ENCODE results near the gene CNGB1. TPM values are rescaled to one million over a fixed set of nuclear protein-coding genes. Genes with fewer than 3 reads are reported as not detected.

The CNGB1 gene
- total and polyA plus RNA-seq, 7 experiments from 2014 or later, result not detected

DNA sequence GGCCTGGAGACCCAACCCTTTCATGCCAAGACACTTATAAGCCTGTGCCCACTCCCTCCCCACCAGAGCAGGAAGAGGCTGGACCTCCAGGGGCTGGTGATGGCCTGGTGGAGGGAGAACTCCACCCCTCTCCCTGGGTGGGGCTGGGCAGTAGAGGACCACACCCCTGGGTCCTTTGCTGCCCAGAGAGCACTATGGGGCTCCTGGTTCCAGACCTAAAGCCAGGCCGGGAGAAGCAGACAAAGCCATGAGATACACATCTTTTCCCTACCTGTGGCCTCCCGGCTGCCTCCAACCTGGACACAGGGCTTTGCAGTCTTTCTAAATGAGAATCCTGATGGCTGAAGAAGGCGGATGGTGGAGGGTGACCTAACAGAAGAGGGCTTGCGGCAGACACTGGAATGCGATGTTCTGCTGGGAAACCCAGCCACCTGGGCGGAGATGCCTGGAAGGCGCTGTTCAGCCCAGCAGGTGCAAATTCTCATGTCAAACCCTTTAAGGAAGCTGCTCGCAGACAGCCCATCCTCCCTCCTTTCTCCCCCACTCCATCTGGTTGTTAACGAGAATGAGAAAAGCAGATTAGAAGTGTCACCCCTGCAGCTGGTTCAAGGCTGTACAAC, 124.7 kb downstream of the CNGB1 start:
- Histone ChIP-seq H3K4me3 (ENCODE audit: low read length) (no peak overlapping the region), H3K36me3 (ENCODE audit: control insufficient read depth in 2 of 3, insufficient read depth in 3 of 3, low read length in 3 of 3) (no peaks in the 10 kb centered on the region), H3K4me1 (ENCODE audit: control insufficient read depth in 2 of 2, insufficient read depth in 2 of 2, low read length in 2 of 2) (no peaks in the 10 kb centered on the region), H3K27ac (ENCODE audit: low read depth, low read length) (no peak overlapping the region), H3K27me3 (ENCODE audit: control insufficient read depth in 2 of 2, insufficient read depth in 2 of 2, low read length in 2 of 2) (no peaks in the 10 kb centered on the region), H3K9me3 (ENCODE audit: control insufficient read depth in 2 of 3, low read length in 3 of 3) (no peaks in the 10 kb centered on the region)
- Mint-ChIP-seq H3K27ac (peak overlapping the region in 1 of 9 donors; percentile 36), H3K36me3 (no peaks in the 10 kb centered on the region), H3K9me3 (peaks cover 0 to 2% (median 0%) of the 10 kb centered on the region in 11 donors), H3K27me3 (peaks cover 0 to 10% (median 0%) of the 10 kb centered on the region in 5 donors), H3K4me1 (peaks cover 0 to 12% (median 5%) of the 10 kb centered on the region in 7 donors), H3K4me3 (no peak overlapping the region)
- DNase-seq (no peak), ATAC-seq (no peak)
- ChIA-PET CTCF (interaction anchor here (0.6 kb wide), 1 partner anchor 12 kb away, joined by 3 read pairs; no protein-coding TSS in a partner anchor), POLR2A (no interaction called here)
- intact Hi-C loops (cut with micrococcal nuclease), result no loop called here

DNA sequence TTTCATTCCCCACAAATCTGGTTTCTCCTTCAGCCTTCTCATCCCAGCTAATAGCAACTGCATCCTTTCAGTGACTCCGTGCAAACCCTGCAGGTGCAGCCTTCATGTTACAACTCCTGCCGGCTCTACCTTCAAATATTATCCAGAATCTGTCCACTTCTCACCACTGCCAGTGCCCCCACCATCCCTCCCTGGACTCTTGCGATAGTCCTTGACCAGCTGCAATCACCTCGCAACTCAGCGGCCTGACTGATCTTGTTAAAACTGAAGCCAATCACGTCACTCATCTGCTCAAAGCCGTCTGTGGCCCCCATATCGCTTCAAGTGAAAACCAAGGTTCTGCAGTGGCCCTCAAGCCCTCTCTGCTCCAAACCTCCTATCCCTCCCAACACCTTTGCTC, 125.8 kb downstream of the CNGB1 start:
- intact Hi-C loops (cut with micrococcal nuclease), result no loop called here
- CTCF ChIA-PET, result no interaction called here
- no peaks in the 10 kb centered on the region for H3K36me3 Mint-ChIP-seq

DNA sequence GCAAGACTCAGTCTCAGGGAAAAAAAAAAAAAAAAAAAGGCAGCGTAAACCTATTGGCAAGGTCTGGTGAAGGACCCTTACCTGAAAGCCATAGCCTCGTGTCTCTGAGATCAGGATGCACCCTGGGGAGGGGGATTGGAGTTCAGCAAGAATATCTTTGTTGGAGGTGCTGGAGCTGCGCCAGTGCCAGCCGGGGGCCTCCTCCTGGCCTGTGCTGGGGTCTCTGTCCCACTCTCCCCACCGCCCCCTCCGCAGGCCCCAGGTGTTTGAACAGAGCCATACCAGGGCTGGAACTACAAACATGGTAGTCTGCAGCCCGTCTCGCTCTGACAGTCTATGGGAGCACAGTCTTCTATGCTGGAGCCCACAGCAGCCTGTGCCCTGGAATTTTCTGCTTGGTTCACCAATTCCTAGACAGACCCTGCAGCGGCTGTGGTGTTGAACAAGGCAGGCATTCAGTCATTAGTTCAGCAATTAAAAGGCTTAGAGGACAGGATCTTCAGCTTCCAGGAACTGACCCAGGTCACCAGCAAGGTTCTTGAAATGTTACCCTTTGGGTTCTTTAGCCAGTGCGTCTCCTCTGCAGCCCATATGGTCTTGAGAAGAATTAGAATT, 126.4 kb downstream of the CNGB1 start:
- Mint-ChIP-seq H3K9me3 (no peaks in the 10 kb centered on the region), H3K4me3 (no peak overlapping the region), H3K27me3 (peaks cover 0 to 13% (median 0%) of the 10 kb centered on the region in 5 donors), H3K4me1 (peaks cover 0 to 12% (median 5%) of the 10 kb centered on the region in 7 donors), H3K27ac (no peak overlapping the region), H3K36me3 (no peaks in the 10 kb centered on the region)
- DNase-seq (no peak), ATAC-seq (no peak)
- ChIA-PET CTCF (no interaction called here), POLR2A (no interaction called here)
- Histone ChIP-seq H3K27me3 (ENCODE audit: control insufficient read depth in 2 of 2, insufficient read depth in 2 of 2, low read length in 2 of 2) (no peaks in the 10 kb centered on the region), H3K9me3 (ENCODE audit: control insufficient read depth in 2 of 3, low read length in 3 of 3) (no peaks in the 10 kb centered on the region), H3K27ac (ENCODE audit: low read depth, low read length) (no peak overlapping the region), H3K4me3 (ENCODE audit: low read length) (no peak overlapping the region), H3K36me3 (ENCODE audit: control insufficient read depth in 2 of 3, insufficient read depth in 3 of 3, low read length in 3 of 3) (no peaks in the 10 kb centered on the region), H3K4me1 (ENCODE audit: control insufficient read depth in 2 of 2, insufficient read depth in 2 of 2, low read length in 2 of 2) (no peaks in the 10 kb centered on the region)
- intact Hi-C loops (cut with micrococcal nuclease), result no loop called here

More for the DNA sequence above, 125.8 kb downstream of the CNGB1 start:
- no peak for DNase-seq
- no peaks in the 10 kb centered on the region for H3K9me3 ChIP-seq (ENCODE audit: control insufficient read depth in 2 of 3, low read length in 3 of 3)
- ATAC-seq, result no peak
- no peaks in the 10 kb centered on the region for H3K27me3 ChIP-seq (ENCODE audit: control insufficient read depth in 2 of 2, insufficient read depth in 2 of 2, low read length in 2 of 2)
- Mint-ChIP-seq H3K27ac (peak overlapping the region in 2 of 9 donors; percentile 11 to 25), H3K9me3 (no peaks in the 10 kb centered on the region), H3K4me3 (no peak overlapping the region), H3K4me1 (peaks cover 0 to 12% (median 5%) of the 10 kb centered on the region in 7 donors), H3K27me3 (peaks cover 0 to 10% (median 0%) of the 10 kb centered on the region in 5 donors)
- POLR2A ChIA-PET, result no interaction called here
- no peak overlapping the region for H3K27ac ChIP-seq (ENCODE audit: low read depth, low read length)
- H3K4me3 ChIP-seq (ENCODE audit: low read length), result no peak overlapping the region
- H3K4me1 ChIP-seq (ENCODE audit: control insufficient read depth in 2 of 2, insufficient read depth in 2 of 2, low read length in 2 of 2), result no peaks in the 10 kb centered on the region
- H3K36me3 ChIP-seq (ENCODE audit: control insufficient read depth in 2 of 3, insufficient read depth in 3 of 3, low read length in 3 of 3), result no peaks in the 10 kb centered on the region

DNA sequence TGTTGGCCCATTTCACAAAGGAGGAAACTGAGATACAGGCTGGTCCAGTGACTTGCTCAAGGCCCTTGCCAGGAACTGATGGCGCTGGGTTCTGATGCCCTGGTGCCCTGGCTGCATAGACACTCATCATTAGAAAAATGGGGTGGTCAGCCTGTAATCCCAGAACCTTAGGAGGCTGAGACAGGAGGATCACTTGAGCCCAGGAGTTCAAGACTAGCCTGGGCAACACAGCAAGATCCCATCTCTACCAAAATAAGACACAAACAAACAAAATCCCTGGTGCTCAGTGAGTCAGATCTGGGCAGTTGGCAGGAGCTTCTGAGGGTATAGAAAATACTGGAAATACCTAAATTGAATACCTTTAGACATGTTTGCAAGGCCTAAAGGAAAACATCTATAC, 127.5 kb downstream of the CNGB1 start:
- ChIA-PET POLR2A (no interaction called here), CTCF (no interaction called here)

DNA sequence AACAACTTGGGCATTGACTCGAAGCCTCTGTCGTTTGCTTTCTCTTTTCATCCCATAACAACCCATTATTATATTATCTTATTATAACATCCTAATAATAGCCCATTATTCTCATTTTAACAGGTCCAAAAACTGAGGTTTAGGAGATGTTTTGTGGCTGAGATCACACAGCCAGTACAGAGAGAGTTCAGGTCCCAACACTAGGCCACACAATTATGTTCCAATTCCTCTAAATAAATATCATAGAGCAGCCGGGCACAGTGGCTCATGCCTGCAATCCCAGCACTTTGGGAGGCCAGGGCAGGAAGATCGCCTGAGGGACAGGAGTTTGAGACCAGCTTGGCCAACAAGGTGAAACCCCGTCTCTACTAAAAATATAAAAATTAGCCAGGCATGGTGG, 128.3 kb downstream of the CNGB1 start:
- Mint-ChIP-seq H3K4me3 (no peak overlapping the region), H3K9me3 (no peaks in the 10 kb centered on the region), H3K4me1 (peaks cover 0 to 12% (median 5%) of the 10 kb centered on the region in 7 donors), H3K27me3 (peaks cover 0 to 10% (median 0%) of the 10 kb centered on the region in 5 donors), H3K36me3 (no peaks in the 10 kb centered on the region), H3K27ac (no peak overlapping the region)
- intact Hi-C loops (cut with micrococcal nuclease), result no loop called here
- Histone ChIP-seq H3K4me1 (ENCODE audit: control insufficient read depth in 2 of 2, insufficient read depth in 2 of 2, low read length in 2 of 2) (no peaks in the 10 kb centered on the region), H3K27me3 (ENCODE audit: control insufficient read depth in 2 of 2, insufficient read depth in 2 of 2, low read length in 2 of 2) (no peaks in the 10 kb centered on the region), H3K9me3 (ENCODE audit: control insufficient read depth in 2 of 3, low read length in 3 of 3) (no peaks in the 10 kb centered on the region), H3K36me3 (ENCODE audit: control insufficient read depth in 2 of 3, insufficient read depth in 3 of 3, low read length in 3 of 3) (no peaks in the 10 kb centered on the region), H3K4me3 (ENCODE audit: low read length) (no peak overlapping the region), H3K27ac (ENCODE audit: low read depth, low read length) (no peak overlapping the region)
- ChIA-PET POLR2A (no interaction called here), CTCF (no interaction called here)
- ATAC-seq (no peak), DNase-seq (no peak)

More for the DNA sequence above, 127.5 kb downstream of the CNGB1 start:
- H3K4me3 Mint-ChIP-seq, result no peak overlapping the region
- no peaks in the 10 kb centered on the region for H3K36me3 Mint-ChIP-seq
- ATAC-seq (no peak), DNase-seq (no peak)
- no peaks in the 10 kb centered on the region for H3K9me3 Mint-ChIP-seq
- H3K4me3 ChIP-seq (ENCODE audit: low read length), result no peak overlapping the region
- H3K4me1 ChIP-seq (ENCODE audit: control insufficient read depth in 2 of 2, insufficient read depth in 2 of 2, low read length in 2 of 2), result no peaks in the 10 kb centered on the region
- intact Hi-C loops (cut with micrococcal nuclease), result no loop called here
- no peaks in the 10 kb centered on the region for H3K36me3 ChIP-seq (ENCODE audit: control insufficient read depth in 2 of 3, insufficient read depth in 3 of 3, low read length in 3 of 3)
- H3K27ac Mint-ChIP-seq, result no peak overlapping the region
- no peaks in the 10 kb centered on the region for H3K9me3 ChIP-seq (ENCODE audit: control insufficient read depth in 2 of 3, low read length in 3 of 3)
- H3K27me3 Mint-ChIP-seq, result peaks cover 0 to 10% (median 0%) of the 10 kb centered on the region in 5 donors
- peaks cover 0 to 12% (median 5%) of the 10 kb centered on the region in 7 donors for H3K4me1 Mint-ChIP-seq
- H3K27me3 ChIP-seq (ENCODE audit: control insufficient read depth in 2 of 2, insufficient read depth in 2 of 2, low read length in 2 of 2), result no peaks in the 10 kb centered on the region
- H3K27ac ChIP-seq (ENCODE audit: low read depth, low read length), result no peak overlapping the region

DNA sequence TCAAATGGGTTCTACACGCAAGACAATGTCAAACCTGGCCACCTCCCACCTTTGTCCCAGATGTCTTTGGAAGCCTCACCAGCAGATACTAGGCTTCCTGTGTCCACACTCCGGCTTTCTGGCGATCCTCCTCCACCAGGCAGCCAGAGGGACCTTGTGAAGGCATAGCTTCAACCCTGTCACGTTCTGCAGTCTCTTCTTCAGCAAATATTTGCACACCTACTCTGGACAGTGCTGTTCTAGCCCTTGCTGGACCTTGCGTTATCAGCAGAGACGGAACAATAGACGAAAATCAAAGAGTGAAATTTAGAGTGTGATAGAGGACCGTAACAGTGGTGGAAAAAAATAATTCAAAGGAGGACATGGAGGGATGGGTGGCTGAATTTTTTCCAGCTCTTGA, 130.1 kb downstream of the CNGB1 start:
- ChIA-PET POLR2A (no interaction called here), CTCF (no interaction called here)
- Mint-ChIP-seq H3K4me3 (no peak overlapping the region), H3K27ac (no peak overlapping the region), H3K4me1 (peaks cover 0 to 7% (median 4%) of the 10 kb centered on the region in 7 donors), H3K9me3 (no peaks in the 10 kb centered on the region), H3K27me3 (peaks cover 0 to 13% (median 0%) of the 10 kb centered on the region in 5 donors), H3K36me3 (no peaks in the 10 kb centered on the region)
- H3K27ac ChIP-seq (ENCODE audit: low read depth, low read length), result no peak overlapping the region
- no peaks in the 10 kb centered on the region for H3K27me3 ChIP-seq (ENCODE audit: control insufficient read depth in 2 of 2, insufficient read depth in 2 of 2, low read length in 2 of 2)
- intact Hi-C loops (cut with micrococcal nuclease), result no loop called here
- ATAC-seq (no peak), DNase-seq (no peak)
- H3K4me3 ChIP-seq (ENCODE audit: low read length), result no peak overlapping the region
- H3K36me3 ChIP-seq (ENCODE audit: control insufficient read depth in 2 of 3, insufficient read depth in 3 of 3, low read length in 3 of 3), result no peaks in the 10 kb centered on the region
- H3K9me3 ChIP-seq (ENCODE audit: control insufficient read depth in 2 of 3, low read length in 3 of 3), result no peaks in the 10 kb centered on the region
- no peaks in the 10 kb centered on the region for H3K4me1 ChIP-seq (ENCODE audit: control insufficient read depth in 2 of 2, insufficient read depth in 2 of 2, low read length in 2 of 2)

DNA sequence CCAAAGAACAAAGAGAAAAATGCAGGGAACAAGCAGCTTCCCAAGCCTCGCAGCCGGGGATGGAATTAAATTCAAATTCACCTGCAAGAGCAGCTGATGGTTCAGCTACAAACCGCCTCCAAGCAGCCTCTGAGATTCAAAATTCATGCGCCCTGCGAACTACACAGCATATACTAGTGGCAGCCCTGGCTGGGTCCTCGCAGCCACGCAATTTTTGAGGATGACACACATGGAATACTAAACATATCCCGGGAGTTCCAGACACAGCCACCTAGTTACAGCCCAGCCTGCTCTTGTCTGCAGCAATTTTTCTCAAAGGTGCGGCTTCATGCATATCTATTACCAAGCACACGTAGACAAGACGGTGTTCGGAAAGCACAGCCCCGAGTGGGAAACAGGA, 132.8 kb downstream of the CNGB1 start:
- Histone ChIP-seq H3K4me1 (ENCODE audit: control insufficient read depth in 2 of 2, insufficient read depth in 2 of 2, low read length in 2 of 2) (no peaks in the 10 kb centered on the region), H3K27me3 (ENCODE audit: control insufficient read depth in 2 of 2, insufficient read depth in 2 of 2, low read length in 2 of 2) (no peaks in the 10 kb centered on the region), H3K9me3 (ENCODE audit: control insufficient read depth in 2 of 3, low read length in 3 of 3) (no peaks in the 10 kb centered on the region), H3K36me3 (ENCODE audit: control insufficient read depth in 2 of 3, insufficient read depth in 3 of 3, low read length in 3 of 3) (no peaks in the 10 kb centered on the region), H3K27ac (ENCODE audit: low read depth, low read length) (no peak overlapping the region), H3K4me3 (ENCODE audit: low read length) (no peak overlapping the region)
- Mint-ChIP-seq H3K4me1 (no peaks in the 10 kb centered on the region), H3K9me3 (no peaks in the 10 kb centered on the region), H3K27me3 (peaks cover 0 to 11% (median 0%) of the 10 kb centered on the region in 5 donors), H3K4me3 (no peak overlapping the region), H3K27ac (no peak overlapping the region), H3K36me3 (no peaks in the 10 kb centered on the region)
- DNase-seq, result no peak
- ChIA-PET CTCF (no interaction called here), POLR2A (no interaction called here)
- intact Hi-C loops (cut with micrococcal nuclease), result no loop called here
- ATAC-seq, result no peak

Measured in naive thymus-derived CD4-positive, alpha-beta T cell (primary cell).